OCI-LY7 (cell line): ENCODE measurements around the gene ZNF581.

Experiments used
- CTCF ChIP-seq: fragments of 200-600 bp; sonication (generic); conservative IDR thresholded peaks from 2 replicates; pipeline ENCODE4 v1.5.1; 2014; ENCODE audit warnings: mild to moderate bottlenecking, antibody characterized with exemption, low read length, moderate library complexity, mixed read lengths
- EZH2phosphoT487 ChIP-seq: fragments of 200-600 bp; sonication (generic); IDR thresholded peaks from 2 replicates; pipeline ENCODE4 v1.6.1; 2018; ENCODE audit warnings: low read depth, borderline replicate concordance, mild to moderate bottlenecking, mixed run types, antibody characterized with exemption, low read length, moderate library complexity, mixed read lengths

GRCh38 chr19:55686311-55687050, 43.0 kb downstream of the ZNF581 start:
- TF ChIP-seq CTCF (no peak), EZH2phosphoT487 (no peak)
